ENCODE data around the gene KRTAP4-11.

GRCh38 chr17:41153856-41154255, 35.7 kb upstream of the KRTAP4-11 start:
- TF ChIP-seq CSDC2 (CRISPR knock-in tag; IDR thresholded peaks at IDR 0.05): no peak
- TF ChIP-seq ZNF70 (CRISPR knock-in tag; IDR thresholded peaks at IDR 0.05): no peak
- TF ChIP-seq BACH2 (CRISPR knock-in tag; IDR thresholded peaks at IDR 0.05; ENCODE audit: borderline replicate concordance): no peak
- TF ChIP-seq GLIS3 (CRISPR knock-in tag; IDR thresholded peaks at IDR 0.05): no peak
- TF ChIP-seq ZFP30 (CRISPR knock-in tag; IDR thresholded peaks at IDR 0.05): no peak
- TF ChIP-seq ZNF565 (CRISPR knock-in tag; conservative IDR thresholded peaks at IDR 0.05; ENCODE audit: low read depth): no peak
- no peak for TF ChIP-seq CSRNP3 (CRISPR knock-in tag; IDR thresholded peaks at IDR 0.05)
- TF ChIP-seq ESRRG (CRISPR knock-in tag; IDR thresholded peaks at IDR 0.05): no peak
- TF ChIP-seq SNAI2 (CRISPR knock-in tag; IDR thresholded peaks at IDR 0.05): no peak
- TF ChIP-seq ZNF8 (CRISPR knock-in tag; IDR thresholded peaks at IDR 0.05): no peak
- TF ChIP-seq ZFP3 (CRISPR knock-in tag; IDR thresholded peaks at IDR 0.05): no peak
- no peak for TF ChIP-seq ZC3H10 (CRISPR knock-in tag; IDR thresholded peaks at IDR 0.05)
